ENCODE data around the gene ATP2C2.

The ATP2C2 gene

GRCh38 chr16:84511180-84511800, 143.0 kb downstream of the ATP2C2 start:
- FAIRE-seq (peak; percentile 90), DNase-seq (ENCODE audit: insufficient read length, low spot score) (no peak)
- TF ChIP-seq POLR2A (IDR thresholded peaks at IDR 0.05; ENCODE audit: low read depth, low read length) (no peak), POLR2AphosphoS5 (IDR thresholded peaks at IDR 0.05; ENCODE audit: low read depth, low read length) (no peak), PAX5 (IDR thresholded peaks at IDR 0.05; ENCODE audit: insufficient read depth, low read length, severe bottlenecking) (peak; percentile 57), TAF1 (IDR thresholded peaks at IDR 0.05; ENCODE audit: low read depth, low read length) (no peak), POU2F2 (IDR thresholded peaks at IDR 0.05; ENCODE audit: low read depth, low read length) (peak; percentile 9; the same call in 1 of the 2 replicates)

GRCh38 chr16:84511831-84512230, 143.5 kb downstream of the ATP2C2 start:
- no peak for DNase-seq (ENCODE audit: insufficient read length, low spot score)
- TF ChIP-seq TAF1 (IDR thresholded peaks at IDR 0.05; ENCODE audit: low read depth, low read length) = no peak
- no peak for TF ChIP-seq POLR2A (IDR thresholded peaks at IDR 0.05; ENCODE audit: low read depth, low read length)
- no peak for TF ChIP-seq SPI1 (IDR thresholded peaks at IDR 0.05; ENCODE audit: low read depth, low read length)
- TF ChIP-seq PAX5 (IDR thresholded peaks at IDR 0.05; ENCODE audit: insufficient read depth, low read length, severe bottlenecking) = no peak
- no peak for TF ChIP-seq POLR2AphosphoS5 (IDR thresholded peaks at IDR 0.05; ENCODE audit: low read depth, low read length)
- FAIRE-seq = no peak

GRCh38 chr16:84513123-84513522, 144.8 kb downstream of the ATP2C2 start:
- DNase-seq (ENCODE audit: insufficient read length, low spot score) (no peak), FAIRE-seq (no peak)
- TF ChIP-seq SPI1 (IDR thresholded peaks at IDR 0.05; ENCODE audit: low read depth, low read length) = no peak

GRCh38 chr16:84513666-84514065, 145.3 kb downstream of the ATP2C2 start:
- no peak for DNase-seq (ENCODE audit: insufficient read length, low spot score)
- no peak for FAIRE-seq
- TF ChIP-seq POU2F2 (IDR thresholded peaks at IDR 0.05; ENCODE audit: low read depth, low read length) = no peak
- no peak for TF ChIP-seq POLR2A (IDR thresholded peaks at IDR 0.05; ENCODE audit: low read depth, low read length)
- no peak for TF ChIP-seq POLR2AphosphoS5 (IDR thresholded peaks at IDR 0.05; ENCODE audit: low read depth, low read length)
- TF ChIP-seq SPI1 (IDR thresholded peaks at IDR 0.05; ENCODE audit: low read depth, low read length) = no peak
- TF ChIP-seq TAF1 (IDR thresholded peaks at IDR 0.05; ENCODE audit: low read depth, low read length) = no peak
- no peak for TF ChIP-seq PAX5 (IDR thresholded peaks at IDR 0.05; ENCODE audit: insufficient read depth, low read length, severe bottlenecking)
